ENCODE measurements around the gene ADNP. TPM values are rescaled to one million over a fixed set of nuclear protein-coding genes. Genes with fewer than 3 reads are reported as not detected.
A peak's percentile ranks its signal among the peaks of the same experiment; 100 is the strongest.

Gene ADNP
- total RNA-seq, 1 experiment from 2014 or later, result 106 TPM

- no peaks in the 10 kb centered on the region for H3K27me3 Mint-ChIP-seq (ENCODE audit: low read depth)
- peaks cover 22% of the 10 kb centered on the region for H3K4me1 Mint-ChIP-seq
- DNase-seq (ENCODE audit: low spot score) (peak; percentile 66), ATAC-seq (peak; percentile 63)
- peaks cover 21% of the 10 kb centered on the region for H3K36me3 Mint-ChIP-seq
- 0 out of 2 replicates have a peak, but pooled peaks cover 3% of the 10 kb centered on the region for H3K9me3 Mint-ChIP-seq
- ChIA-PET POLR2A (interaction anchor here (0.6 to 1.9 kb wide), 5 partner anchors 27 to 239 kb away, joined by 3 to 23 read pairs (median 5); partner anchors contain the start of genes ADNP and BCAS4), CTCF (interaction anchor here (0.5 to 2.1 kb wide), 12 partner anchors 22 to 367 kb away, joined by 3 to 13 read pairs (median 4); partner anchors contain the start of gene ADNP)
- peak within 1 kb of the TSS; percentile 99 for H3K4me3 Mint-ChIP-seq
- peak within 1 kb of the TSS; percentile 95 for H3K27ac Mint-ChIP-seq
- TF ChIP-seq ATF3 (CRISPR knock-in tag; conservative IDR thresholded peaks at IDR 0.05) (no peak), TEAD1 (CRISPR knock-in tag; IDR thresholded peaks at IDR 0.05) (no peak), IRF1 (CRISPR knock-in tag; IDR thresholded peaks at IDR 0.05) (no peak), RORB (CRISPR knock-in tag; IDR thresholded peaks at IDR 0.05) (no peak), FOXK1 (CRISPR knock-in tag; IDR thresholded peaks at IDR 0.05) (peak; percentile 93), ZNF396 (CRISPR knock-in tag; IDR thresholded peaks at IDR 0.05; ENCODE audit: borderline replicate concordance) (no peak), MXD4 (CRISPR knock-in tag; IDR thresholded peaks at IDR 0.05; ENCODE audit: borderline replicate concordance) (no peak), E2F1 (CRISPR knock-in tag; IDR thresholded peaks at IDR 0.05) (no peak), ZBTB21 (CRISPR knock-in tag; IDR thresholded peaks at IDR 0.05; ENCODE audit: borderline replicate concordance) (no peak), FOXP4 (CRISPR knock-in tag; IDR thresholded peaks at IDR 0.05) (peak; percentile 51; the same call in 1 of the 2 replicates), TP53 (CRISPR knock-in tag; IDR thresholded peaks at IDR 0.05) (no peak), E2F5 (CRISPR knock-in tag; IDR thresholded peaks at IDR 0.05) (0 out of 2 replicates have a peak, but pooled peaks have one; percentile 11), ESRRA (CRISPR knock-in tag; IDR thresholded peaks at IDR 0.05; ENCODE audit: borderline replicate concordance) (no peak), ARID4B (CRISPR knock-in tag; IDR thresholded peaks at IDR 0.05; ENCODE audit: borderline replicate concordance) (no peak; the same call in 1 of the 2 replicates), JAZF1 (CRISPR knock-in tag; IDR thresholded peaks at IDR 0.05) (no peak), SOX15 (CRISPR knock-in tag; IDR thresholded peaks at IDR 0.05) (no peak), GABPB1 (CRISPR knock-in tag; IDR thresholded peaks at IDR 0.05) (peak; percentile 14; the same call in 1 of the 2 replicates), GRHL2 (CRISPR knock-in tag; IDR thresholded peaks at IDR 0.05; ENCODE audit: insufficient replicate concordance, severe bottlenecking) (no peak), ZNF121 (CRISPR knock-in tag; IDR thresholded peaks at IDR 0.05) (no peak), ZNF671 (CRISPR knock-in tag; IDR thresholded peaks at IDR 0.05) (no peak), USF1 (CRISPR knock-in tag; IDR thresholded peaks at IDR 0.05) (no peak), JUN (CRISPR knock-in tag; IDR thresholded peaks at IDR 0.05) (no peak), GTF2I (CRISPR knock-in tag; conservative IDR thresholded peaks at IDR 0.05) (no peak), HMGXB4 (CRISPR knock-in tag; IDR thresholded peaks at IDR 0.05) (no peak), CBFB (CRISPR knock-in tag; IDR thresholded peaks at IDR 0.05; ENCODE audit: low read depth) (no peak)
These were observed 27.6 kb upstream of the ADNP start, which contains the start of gene MOCS3 for GRCh38 chr20:50958615-50959542. TSS of gene MOCS3 (plus strand) at chr20:50958818. CDS start at chr20:50958843, 25 bp downstream.
